GM23338 (cell line): ENCODE measurements around the gene DHRS12. TPM values are rescaled to one million over a fixed set of nuclear protein-coding genes. Genes with fewer than 3 reads are reported as not detected.

Experiments
- ATAC-seq: fragments of 200-7000 bp; cut with Tn5 transposase; 3 replicates; pipeline ENCODE4 v1.9.1; 2020
- DNase-seq: peaks from one replicate; pipeline ENCODE4 v3.0.0-alpha.2; 2015; ENCODE audit warnings: low spot score
- H2AFZ ChIP-seq: fragments of 200-600 bp; sonication (generic); 2 replicates; pipeline ENCODE4 v1.8.0; 2016; ENCODE audit warnings: antibody characterized with exemption, mild to moderate bottlenecking, moderate library complexity
- H3F3A ChIP-seq: fragments of 200-600 bp; sonication (generic); replicated peaks from 2 replicates; pipeline ENCODE4 v1.8.0; 2017; ENCODE audit warnings: antibody characterized with exemption, mixed run types, low read depth
- H3K27ac ChIP-seq: fragments of 200-600 bp; sonication (generic); 2 replicates; pipeline ENCODE4 v1.6.1; 2016; ENCODE audit warnings: low read depth
- H3K27me3 ChIP-seq: fragments of 200-600 bp; sonication (generic); 2 replicates; pipeline ENCODE4 v1.8.0; 2016; ENCODE audit warnings: mild to moderate bottlenecking, mixed run types, moderate library complexity; ENCODE audit not compliant: insufficient read depth
- H3K36me3 ChIP-seq: fragments of 200-600 bp; sonication (generic); 2 replicates; pipeline ENCODE4 v1.8.0; 2016; ENCODE audit warnings: mild to moderate bottlenecking; ENCODE audit not compliant: insufficient read depth
- H3K4me1 ChIP-seq: fragments of 200-600 bp; sonication (generic); 2 replicates; pipeline ENCODE4 v1.8.0; 2016; ENCODE audit warnings: mild to moderate bottlenecking, moderate library complexity; ENCODE audit not compliant: insufficient read depth
- H3K4me2 ChIP-seq: fragments of 200-600 bp; sonication (generic); 2 replicates; pipeline ENCODE4 v1.7.1; 2017; ENCODE audit warnings: mixed run types
- H3K4me3 ChIP-seq: fragments of 200-600 bp; sonication (generic); 2 replicates; pipeline ENCODE4 v1.6.1; 2016; ENCODE audit warnings: mixed run types
- H3K79me2 ChIP-seq: fragments of 200-600 bp; sonication (generic); replicated peaks from 2 replicates; pipeline ENCODE4 v1.8.0; 2017; ENCODE audit warnings: mild to moderate bottlenecking; ENCODE audit not compliant: insufficient read depth
- H3K9me2 ChIP-seq: fragments of 200-600 bp; sonication (generic); 2 replicates; pipeline ENCODE4 v1.8.0; 2017; ENCODE audit not compliant: insufficient read depth
- H4K20me1 ChIP-seq: fragments of 200-600 bp; sonication (generic); replicated peaks from 2 replicates; pipeline ENCODE4 v1.8.0; 2017; ENCODE audit warnings: mild to moderate bottlenecking; ENCODE audit not compliant: insufficient read depth
- H3K27ac Mint-ChIP-seq: 2 replicates; pipeline ENCODE4 v1.8.0; 2020; ENCODE audit warnings: inconsistent platforms, mild to moderate bottlenecking, moderate library complexity, mixed read lengths
- H3K27me3 Mint-ChIP-seq: 3 replicates; pipeline ENCODE4 v1.8.0; 2022; ENCODE audit warnings: low read depth, mild to moderate bottlenecking, moderate library complexity, mixed read lengths, inconsistent platforms; ENCODE audit not compliant: insufficient read depth, poor library complexity
- H3K36me3 Mint-ChIP-seq: 3 replicates; pipeline ENCODE4 v1.8.0; 2021; ENCODE audit warnings: low read depth, mild to moderate bottlenecking, inconsistent platforms, moderate library complexity, mixed read lengths
- H3K4me1 Mint-ChIP-seq: 3 replicates; pipeline ENCODE4 v1.8.0; 2020; ENCODE audit warnings: mild to moderate bottlenecking, inconsistent platforms, mixed read lengths
- H3K4me3 Mint-ChIP-seq: 3 replicates; pipeline ENCODE4 v1.8.0; 2021; ENCODE audit warnings: moderate library complexity, mild to moderate bottlenecking, inconsistent platforms, mixed read lengths
- H3K9me3 Mint-ChIP-seq: 3 replicates; pipeline ENCODE4 v1.8.0; 2020; ENCODE audit warnings: moderate library complexity, mild to moderate bottlenecking, inconsistent platforms, mixed read lengths
- CREB1 ChIP-seq: fragments of 250-450 bp; sonication (Bioruptor Pico); IDR thresholded peaks from 2 replicates; pipeline ENCODE4 v1.5.0; 2020; ENCODE audit warnings: low read depth, mild to moderate bottlenecking, moderate library complexity
- CTCF ChIP-seq, 2 experiments: fragments of 200-600 bp in 1 of 2; sonication (generic) in 1 of 2; conservative IDR thresholded peaks; 2 replicates each; pipeline versions ENCODE4 v1.5.1 to v1.6.1; 2016 to 2017; ENCODE audit warnings: antibody characterized with exemption in 2 of 2, low read depth in 2 of 2, mild to moderate bottlenecking in 2 of 2, moderate library complexity in 1 of 2
- EZH2 ChIP-seq: fragments of 200-600 bp; sonication (generic); IDR thresholded peaks from one replicate; pipeline ENCODE4 v1.8.0; 2017; ENCODE audit warnings: antibody characterized with exemption, mild to moderate bottlenecking, low read depth; ENCODE audit not compliant: unreplicated experiment
- ZNF114 ChIP-seq: fragments of 250-450 bp; sonication (Bioruptor Pico); IDR thresholded peaks from 2 replicates; pipeline ENCODE4 v1.5.0; 2020; ENCODE audit warnings: mild to moderate bottlenecking, moderate library complexity
- polyA plus RNA-seq: library from polyadenylated mRNA; unstranded; fragments of >200 nt; fragmentation: Nextera tagmentation; extraction: Ambion mirVana; gene quantifications from 2 replicates; pipeline ENCODE4 v1.2.1, GENCODE V29; 2016
- total RNA-seq: library from RNA; depleted of rRNA; stranded (reverse); fragments of >200 nt; shearing (Covaris generic); gene quantifications from 2 replicates; pipeline ENCODE4 v1.2.3, GENCODE V29; 2014

The DHRS12 gene
- total and polyA plus RNA-seq, 2 experiments from 2014 or later, result 4.6 to 12.2 TPM

DNA sequence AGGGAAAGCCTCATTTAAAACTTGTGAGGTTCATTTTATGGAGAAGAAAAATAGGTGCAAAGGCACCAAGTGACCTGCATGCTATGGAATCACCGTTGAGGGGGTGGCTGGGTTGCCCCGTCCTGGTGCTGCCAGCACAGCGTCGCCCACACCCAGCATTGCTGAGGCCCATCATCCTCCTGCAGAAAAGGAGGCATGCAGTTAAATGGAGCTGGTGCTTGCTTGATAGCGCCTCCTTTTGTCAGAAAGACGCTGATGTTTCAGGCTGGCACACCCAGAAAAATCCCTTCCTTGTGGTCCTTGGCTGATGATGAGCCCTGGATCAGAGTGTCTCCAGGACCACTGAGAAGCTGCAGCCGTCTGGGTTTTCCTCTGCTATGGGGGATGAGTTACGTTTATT, 36.9 kb downstream of the DHRS12 start:
- Mint-ChIP-seq H3K4me3 (no peak overlapping the region), H3K4me1 (peaks cover 35% of the 10 kb centered on the region), H3K9me3 (no peaks in the 10 kb centered on the region), H3K36me3 (peaks cover 12% of the 10 kb centered on the region), H3K27me3 (peaks cover 21% of the 10 kb centered on the region), H3K27ac (no peak overlapping the region)
- peak; percentile 17 for ATAC-seq
- H2AFZ ChIP-seq, result no peak overlapping the region
- H3K79me2 ChIP-seq, result no peaks in the 10 kb centered on the region
- H4K20me1 ChIP-seq, result no peaks in the 10 kb centered on the region
- 0 out of 2 replicates have a peak, but pooled peaks cover 4% of the 10 kb centered on the region for H3F3A ChIP-seq
- H3K27ac ChIP-seq, result no peak overlapping the region; the same call in 1 of the 2 replicates
- no peak overlapping the region for H3K4me3 ChIP-seq
- peaks cover 3% of the 10 kb centered on the region; the same call in 1 of the 2 replicates for H3K36me3 ChIP-seq
- H3K4me1 ChIP-seq, result peaks cover 19% of the 10 kb centered on the region
- no peak overlapping the region for H3K4me2 ChIP-seq
- no peaks in the 10 kb centered on the region for H3K27me3 ChIP-seq
- peak; percentile 72 for DNase-seq
- peak; percentile 58 to 84 for TF ChIP-seq CTCF (conservative IDR thresholded peaks at IDR 0.05; ENCODE audit: low read depth in 2 of 2)
- no peak for TF ChIP-seq EZH2
- H3K9me2 ChIP-seq, result no peaks in the 10 kb centered on the region

DNA sequence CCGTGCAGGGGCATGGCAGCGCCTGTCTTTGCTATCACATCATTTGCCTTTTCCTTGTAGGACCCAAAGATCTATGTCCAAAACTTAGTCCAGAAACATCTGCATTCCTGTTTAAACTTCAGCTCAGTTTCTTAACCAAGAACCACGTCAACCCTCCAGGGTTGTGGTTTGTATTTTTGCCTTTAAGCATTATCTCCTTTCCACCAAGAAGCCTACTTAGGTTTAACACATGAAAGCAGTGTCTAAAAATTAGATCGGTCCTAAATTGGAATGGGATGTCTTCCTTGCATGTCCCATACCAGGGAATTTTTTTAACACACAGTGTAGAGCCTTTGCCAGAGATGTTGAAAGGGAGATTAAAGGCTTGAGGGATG, 38.8 kb downstream of the DHRS12 start:
- no peak for DNase-seq
- H3K27ac Mint-ChIP-seq, result no peak overlapping the region
- ATAC-seq, result no peak
- H3K4me1 Mint-ChIP-seq, result peaks cover 25% of the 10 kb centered on the region
- peaks cover 27% of the 10 kb centered on the region for H3K36me3 Mint-ChIP-seq
- H3K4me1 ChIP-seq, result peaks cover 11% of the 10 kb centered on the region
- H3K4me3 Mint-ChIP-seq, result no peak overlapping the region
- no peaks in the 10 kb centered on the region for H4K20me1 ChIP-seq
- H3K4me3 ChIP-seq, result no peak overlapping the region
- no peak for TF ChIP-seq CREB1 (CRISPR knock-in tag)
- TF ChIP-seq ZNF114 (CRISPR knock-in tag), result no peak
- no peak for TF ChIP-seq CTCF (conservative IDR thresholded peaks at IDR 0.05; ENCODE audit: low read depth in 2 of 2)
- H3F3A ChIP-seq, result peaks cover 3% of the 10 kb centered on the region; the same call in 1 of the 2 replicates
- no peak overlapping the region for H3K27ac ChIP-seq
- H3K79me2 ChIP-seq, result no peaks in the 10 kb centered on the region
- peaks cover 14% of the 10 kb centered on the region for H3K27me3 Mint-ChIP-seq
- H3K9me2 ChIP-seq, result no peaks in the 10 kb centered on the region
- no peaks in the 10 kb centered on the region for H3K9me3 Mint-ChIP-seq
- H3K36me3 ChIP-seq, result peaks cover 3% of the 10 kb centered on the region; the same call in 1 of the 2 replicates
- no peak overlapping the region for H2AFZ ChIP-seq
- H3K4me2 ChIP-seq, result no peak overlapping the region
- H3K27me3 ChIP-seq, result no peaks in the 10 kb centered on the region
